Glutamatergic neuron (in vitro differentiated cells): ENCODE data around the gene MATN4. TPM values are rescaled to one million over a fixed set of nuclear protein-coding genes. Genes with fewer than 3 reads are reported as not detected.
A peak's percentile ranks its signal among the peaks of the same experiment; 100 is the strongest.

Experiments
- DNase-seq: peaks from one replicate; pipeline ENCODE4 v3.0.0; 2022
- H3K27ac Mint-ChIP-seq: one replicate; pipeline ENCODE4 v1.8.0; 2020; ENCODE audit warnings: mild to moderate bottlenecking, mixed read lengths, inconsistent platforms; ENCODE audit not compliant: unreplicated experiment
- H3K27me3 Mint-ChIP-seq: one replicate; pipeline ENCODE4 v1.8.0; 2020; ENCODE audit warnings: mild to moderate bottlenecking, moderate library complexity, mixed read lengths, inconsistent platforms; ENCODE audit not compliant: unreplicated experiment
- H3K36me3 Mint-ChIP-seq: one replicate; pipeline ENCODE4 v1.8.0; 2020; ENCODE audit warnings: mild to moderate bottlenecking, mixed read lengths, inconsistent platforms; ENCODE audit not compliant: unreplicated experiment
- H3K4me1 Mint-ChIP-seq: one replicate; pipeline ENCODE4 v1.8.0; 2020; ENCODE audit warnings: mild to moderate bottlenecking, low read depth, mixed read lengths, inconsistent platforms; ENCODE audit not compliant: unreplicated experiment
- H3K4me3 Mint-ChIP-seq: one replicate; pipeline ENCODE4 v1.8.0; 2020; ENCODE audit warnings: mild to moderate bottlenecking, mixed read lengths, inconsistent platforms; ENCODE audit not compliant: unreplicated experiment
- H3K9me3 Mint-ChIP-seq: one replicate; pipeline ENCODE4 v1.8.0; 2020; ENCODE audit warnings: mild to moderate bottlenecking, moderate library complexity, mixed read lengths, inconsistent platforms; ENCODE audit not compliant: unreplicated experiment
- CTCF ChIP-seq: fragments of 200-600 bp; sonication (generic); IDR thresholded peaks from one replicate; pipeline ENCODE4 v1.5.0; 2021; ENCODE audit not compliant: partially characterized antibody, unreplicated experiment
- total RNA-seq: library from RNA; stranded (reverse); fragmentation: NEBNext Ultra II Directional; extraction: Animal tissue kit (Norgen Biotek cat#: 25700); gene quantifications from one replicate; pipeline ENCODE4 v1.2.1, GENCODE V29; 2021; ENCODE audit not compliant: unreplicated experiment

The MATN4 gene
- total RNA-seq, 1 donor from 2014 or later = not detected

- peaks cover 20% of the 10 kb centered on the region for H3K27me3 Mint-ChIP-seq
Observed at GRCh38 chr20:45307076-45307640, 941 bp downstream of the MATN4 start.

GRCh38 chr20:45306431-45306982 is 1.6 kb downstream of the MATN4 start, which contains the start of gene RBPJL:
TSS of gene RBPJL (plus strand) at chr20:45306840. CDS start at chr20:45306923, 83 bp downstream.
- Mint-ChIP-seq H3K4me3 (no peak within 1 kb of the TSS), H3K9me3 (peaks cover 5% of the 10 kb centered on the region), H3K36me3 (peaks cover 8% of the 10 kb centered on the region), H3K4me1 (no peaks in the 10 kb centered on the region), H3K27me3 (peaks cover 20% of the 10 kb centered on the region), H3K27ac (no peak within 1 kb of the TSS)
- peak; percentile 96 for TF ChIP-seq CTCF
- DNase-seq = peak; percentile 56

More at GRCh38 chr20:45307076-45307640, 941 bp downstream of the MATN4 start:
- TF ChIP-seq CTCF = no peak
- Mint-ChIP-seq H3K36me3 (peaks cover 8% of the 10 kb centered on the region), H3K4me3 (no peak overlapping the region), H3K4me1 (no peaks in the 10 kb centered on the region), H3K9me3 (peaks cover 5% of the 10 kb centered on the region), H3K27ac (no peak overlapping the region)
- DNase-seq = no peak

GRCh38 chr20:45305262-45305661 is 2.8 kb downstream of the MATN4 start:
- Mint-ChIP-seq H3K27me3 (peaks cover 17% of the 10 kb centered on the region), H3K36me3 (peaks cover 8% of the 10 kb centered on the region), H3K4me1 (peaks cover 2% of the 10 kb centered on the region), H3K4me3 (no peak overlapping the region), H3K27ac (no peak overlapping the region), H3K9me3 (peaks cover 3% of the 10 kb centered on the region)
- DNase-seq = no peak
- TF ChIP-seq CTCF = no peak

GRCh38 chr20:45304464-45304999 is 3.6 kb downstream of the MATN4 start:
- Mint-ChIP-seq H3K36me3 (peaks cover 8% of the 10 kb centered on the region), H3K27ac (no peak overlapping the region), H3K27me3 (peaks cover 14% of the 10 kb centered on the region), H3K4me3 (no peak overlapping the region), H3K9me3 (peaks cover 3% of the 10 kb centered on the region), H3K4me1 (peaks cover 2% of the 10 kb centered on the region)
- no peak for DNase-seq
- no peak for TF ChIP-seq CTCF
